HCT116 (cell line): ENCODE data around the gene KATNIP. TPM values are rescaled to one million over a fixed set of nuclear protein-coding genes. Genes with fewer than 3 reads are reported as not detected.

Experiments used
- ATAC-seq: fragments of 200-7000 bp; cut with Tn5 transposase; 2 replicates; pipeline ENCODE4 v1.9.1; 2020; ENCODE audit warnings: mild to moderate bottlenecking, moderate library complexity
- BruUV-seq: library from RNA; stranded (reverse); fragments of 400-500 nt; replicated peaks from 2 replicates; lab custom pipeline; 2021; lab: Mats Ljungman, UMichigan
- CTCF ChIA-PET: fragments of 300-600 bp; sonication (Branson Sonifier 250); formaldehyde crosslinking; loops from one replicate; lab custom pipeline; 2021; ENCODE audit warnings: antibody characterized with exemption; lab: Charles Lee
- POLR2A ChIA-PET: fragments of 300-600, 350-600 bp; sonication (Branson Sonifier 250); formaldehyde crosslinking; loops from one replicate; lab custom pipeline; 2021; ENCODE audit warnings: antibody characterized with exemption; lab: Charles Lee
- RAD21 ChIA-PET, 2 experiments: fragments of 300-600 bp; sonication (Branson Sonifier 250); formaldehyde crosslinking; loops; one replicate each; lab custom pipeline; 2023; ENCODE audit warnings: low total read pairs in 2 of 2; ENCODE audit not compliant: uncharacterized antibody in 2 of 2, unreplicated experiment in 2 of 2, low non-redundant PET in 1 of 2; lab: Charles Lee
- DNase-seq: peaks from one replicate; pipeline ENCODE4 v3.0.0-alpha.2; 2010; ENCODE audit warnings: low read depth, low spot score
- H2AFZ ChIP-seq: fragments of 200-600 bp; shearing (Covaris generic), sonication (generic); 2 replicates; pipeline ENCODE4 v1.6.1; 2017; ENCODE audit warnings: low read depth, mixed run types, mixed read lengths, antibody characterized with exemption, low read length; ENCODE audit not compliant: poor library complexity, severe bottlenecking
- H3K27ac ChIP-seq: 2 replicates; pipeline ENCODE4 v1.5.1; 2012; ENCODE audit warnings: low read depth, low read length
- H3K27me3 ChIP-seq: fragments of 200-600 bp; sonication (generic); 2 replicates; pipeline ENCODE4 v1.6.1; 2016; ENCODE audit warnings: mixed run types, low read length, mixed read lengths; ENCODE audit not compliant: insufficient read depth
- H3K36me3 ChIP-seq, 2 experiments: fragments of 200-500 bp in 1 of 2; fragments of 200-600 bp in 1 of 2; sonication (Bioruptor generic) in 1 of 2; sonication (generic) in 1 of 2; 2 replicates each; pipeline versions ENCODE4 v1.5.1 to v1.6.1; 2014 to 2016; ENCODE audit warnings: low read length in 2 of 2, inconsistent platforms in 1 of 2, mixed read lengths in 1 of 2, mixed run types in 1 of 2; ENCODE audit not compliant: insufficient read depth in 2 of 2, control insufficient read depth in 1 of 2
- H3K4me1 ChIP-seq, 2 experiments: fragments of 200-600 bp in 1 of 2; sonication (generic) in 1 of 2; 2 replicates each; pipeline versions ENCODE4 v1.5.1 to v1.6.1; 2012 to 2017; ENCODE audit warnings: low read length in 2 of 2, inconsistent platforms in 1 of 2, mild to moderate bottlenecking in 1 of 2, mixed read lengths in 1 of 2, mixed run types in 1 of 2, moderate library complexity in 1 of 2; ENCODE audit not compliant: insufficient read depth in 2 of 2, control insufficient read depth in 1 of 2
- H3K4me2 ChIP-seq: fragments of 200-600 bp; sonication (generic); 2 replicates; pipeline ENCODE4 v1.6.1; 2017; ENCODE audit warnings: mixed run types, low read length, mixed read lengths
- H3K4me3 ChIP-seq, 2 experiments: fragments of 200-600 bp in 1 of 2; sonication (generic) in 1 of 2; replicated peaks in 1 of 2; 2 replicates each; pipeline ENCODE4 v1.5.1; 2011 to 2016; ENCODE audit warnings: low read length in 2 of 2, control low read depth in 1 of 2, low read depth in 1 of 2, mild to moderate bottlenecking in 1 of 2, mixed read lengths in 1 of 2, mixed run types in 1 of 2
- H3K79me2 ChIP-seq: fragments of 200-600 bp; sonication (generic); 2 replicates; pipeline ENCODE4 v1.6.1; 2017; ENCODE audit warnings: mild to moderate bottlenecking, mixed run types, low read length, moderate library complexity, mixed read lengths; ENCODE audit not compliant: insufficient read depth
- H3K9ac ChIP-seq: fragments of 200-600 bp; sonication (generic); 2 replicates; pipeline ENCODE4 v1.6.1; 2016; ENCODE audit warnings: low read length, mixed read lengths
- H3K9me2 ChIP-seq: fragments of 200-600 bp; sonication (generic), shearing (Covaris generic); 2 replicates; pipeline ENCODE4 v1.6.1; 2017; ENCODE audit warnings: mixed run types, mild to moderate bottlenecking, moderate library complexity; ENCODE audit not compliant: insufficient read depth
- H3K9me3 ChIP-seq, 2 experiments: fragments of 200-500 bp in 1 of 2; fragments of 200-600 bp in 1 of 2; sonication (Bioruptor generic) in 1 of 2; sonication (generic) in 1 of 2; 2 replicates each; pipeline ENCODE4 v1.6.1; 2014 to 2017; ENCODE audit warnings: low read length in 2 of 2, mixed read lengths in 2 of 2, inconsistent platforms in 1 of 2, low read depth in 1 of 2, mild to moderate bottlenecking in 1 of 2, mixed run types in 1 of 2, moderate library complexity in 1 of 2; ENCODE audit not compliant: control insufficient read depth in 1 of 2, insufficient read depth in 1 of 2
- H4K20me1 ChIP-seq: fragments of 200-600 bp; sonication (generic), shearing (Covaris generic); 2 replicates; pipeline ENCODE4 v1.6.1; 2017; ENCODE audit warnings: mixed run types, mild to moderate bottlenecking, moderate library complexity; ENCODE audit not compliant: insufficient read depth
- CBX3 ChIP-seq: IDR thresholded peaks from 2 replicates; pipeline ENCODE4 v1.6.1; 2012; ENCODE audit warnings: low read depth
- CEBPB ChIP-seq: IDR thresholded peaks from 2 replicates; pipeline ENCODE4 v1.6.1; 2012; ENCODE audit warnings: low read depth
- EZH2 ChIP-seq: fragments of 200-600 bp; sonication (generic); IDR thresholded peaks from 2 replicates; pipeline ENCODE4 v1.6.1; 2017; ENCODE audit warnings: antibody characterized with exemption, mixed run types
- EZH2phosphoT487 ChIP-seq: fragments of 200-600 bp; IDR thresholded peaks from 2 replicates; pipeline ENCODE4 v1.6.1; 2018; ENCODE audit warnings: antibody characterized with exemption, borderline replicate concordance
- JUND ChIP-seq: IDR thresholded peaks from 2 replicates; pipeline ENCODE4 v1.6.1; 2012
- POLR2AphosphoS5 ChIP-seq: IDR thresholded peaks from 2 replicates; pipeline ENCODE4 v1.6.1; 2011; ENCODE audit warnings: mild to moderate bottlenecking, low read depth, low read length, moderate library complexity
- RAD21 ChIP-seq: IDR thresholded peaks from 2 replicates; pipeline ENCODE4 v1.6.1; 2012; ENCODE audit warnings: low read depth, mild to moderate bottlenecking
- SIN3A ChIP-seq: IDR thresholded peaks from 2 replicates; pipeline ENCODE4 v1.6.1; 2012; ENCODE audit warnings: low read depth
- SP1 ChIP-seq: IDR thresholded peaks from 2 replicates; pipeline ENCODE4 v1.6.1; 2012; ENCODE audit warnings: low read depth
- SRF ChIP-seq: IDR thresholded peaks from 2 replicates; pipeline ENCODE4 v1.6.1; 2012; ENCODE audit warnings: low read depth
- TCF7L2 ChIP-seq: IDR thresholded peaks from 2 replicates; pipeline ENCODE4 v1.7.0; 2011; ENCODE audit warnings: borderline replicate concordance, inconsistent platforms; ENCODE audit not compliant: insufficient read depth, insufficient read length; ENCODE audit errors: extremely low read depth
- YY1 ChIP-seq: IDR thresholded peaks from 2 replicates; pipeline ENCODE4 v1.6.1; 2011; ENCODE audit warnings: low read length, low read depth, moderate library complexity, mild to moderate bottlenecking; ENCODE audit not compliant: insufficient replicate concordance; ENCODE audit errors: extremely low read depth
- ZFX ChIP-seq: fragments of 450-650 bp; IDR thresholded peaks from 2 replicates; pipeline ENCODE4 v1.6.1; 2017
- intact Hi-C: fragments of 100-400 bp; cut with micrococcal nuclease; formaldehyde crosslinking; loops from 2 replicates; pipeline ENCODE4 v1.10.0; 2022
- total RNA-seq: library from RNA; stranded (reverse); gene quantifications from one replicate; pipeline ENCODE4 v1.2.1, GENCODE V29; 2021; ENCODE audit not compliant: unreplicated experiment
- TF ChIP-seq, protein P1 (sequence below): IDR thresholded peaks from 2 replicates; pipeline ENCODE4 v1.6.1; 2012
- TF ChIP-seq, protein P2 (sequence below), 3 experiments: fragments of 200-600 bp in 1 of 3; sonication (generic) in 1 of 3; IDR thresholded peaks in 2 of 3; conservative IDR thresholded peaks in 1 of 3; 2 replicates each; pipeline ENCODE4 v1.5.1; 2012 to 2017; ENCODE audit warnings: low read depth in 2 of 3, low read length in 2 of 3, antibody characterized with exemption in 1 of 3, borderline replicate concordance in 1 of 3, control low read depth in 1 of 3, mild to moderate bottlenecking in 1 of 3, mixed read lengths in 1 of 3, mixed run types in 1 of 3, moderate library complexity in 1 of 3; ENCODE audit not compliant: insufficient read depth in 1 of 3
- TF ChIP-seq, protein P3 (sequence below): IDR thresholded peaks from 2 replicates; pipeline ENCODE4 v1.6.1; 2012; ENCODE audit warnings: low read depth

Gene KATNIP
- total RNA-seq, 1 experiment from 2014 or later, result 23.8 TPM

DNA sequence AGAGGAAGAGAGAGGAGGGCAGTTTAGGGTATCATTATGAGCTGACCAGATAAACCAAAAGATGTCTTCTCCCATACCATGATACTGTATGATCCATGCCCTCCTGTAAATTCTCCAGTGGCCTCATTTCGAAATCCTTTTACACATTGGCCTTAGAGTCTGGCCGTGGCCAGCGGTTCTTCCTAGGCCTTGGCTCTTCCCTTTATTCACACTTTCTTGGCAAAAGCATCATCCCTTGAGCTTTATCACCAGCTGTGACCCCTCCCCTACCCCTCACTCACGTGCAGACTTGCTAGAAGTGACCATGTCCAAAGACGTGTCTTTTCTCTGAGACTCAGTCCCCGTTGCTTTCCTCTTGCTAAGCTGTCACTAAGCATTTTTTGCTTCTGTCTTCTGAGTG, 22.8 kb downstream of the KATNIP start:
- H3K79me2 ChIP-seq, result no peaks in the 10 kb centered on the region
- no peaks in the 10 kb centered on the region for H3K36me3 ChIP-seq
- no peak overlapping the region for H3K4me2 ChIP-seq
- no peaks in the 10 kb centered on the region for H3K9me2 ChIP-seq
- ATAC-seq (no peak), DNase-seq (no peak)
- H3K9ac ChIP-seq, result no peak overlapping the region
- no peaks in the 10 kb centered on the region for H4K20me1 ChIP-seq
- H3K4me1 ChIP-seq, result peaks cover 6 to 8% of the 10 kb centered on the region in 2 experiments
- intact Hi-C loops, result no loop called here
- ChIA-PET CTCF (no interaction called here), POLR2A (no interaction called here), RAD21 (no interaction called here)
- H3K27ac ChIP-seq, result no peak overlapping the region
- no peak overlapping the region for H3K4me3 ChIP-seq
- H3K27me3 ChIP-seq, result no peaks in the 10 kb centered on the region
- no peak for TF ChIP-seq CEBPB
- no peak for TF ChIP-seq YY1
- TF ChIP-seq, protein P1, sequence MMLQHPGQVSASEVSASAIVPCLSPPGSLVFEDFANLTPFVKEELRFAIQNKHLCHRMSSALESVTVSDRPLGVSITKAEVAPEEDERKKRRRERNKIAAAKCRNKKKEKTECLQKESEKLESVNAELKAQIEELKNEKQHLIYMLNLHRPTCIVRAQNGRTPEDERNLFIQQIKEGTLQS, result no peak
- TF ChIP-seq JUND, result no peak
- TF ChIP-seq SIN3A, result no peak
- no peak for TF ChIP-seq RAD21
- no peak for TF ChIP-seq TCF7L2
- TF ChIP-seq SRF, result no peak
- no peak for TF ChIP-seq EZH2phosphoT487
- TF ChIP-seq SP1, result no peak
- no peaks in the 10 kb centered on the region for H3K9me3 ChIP-seq
- no peak overlapping the region for H2AFZ ChIP-seq
- BruUV-seq, result no TSS peak

DNA sequence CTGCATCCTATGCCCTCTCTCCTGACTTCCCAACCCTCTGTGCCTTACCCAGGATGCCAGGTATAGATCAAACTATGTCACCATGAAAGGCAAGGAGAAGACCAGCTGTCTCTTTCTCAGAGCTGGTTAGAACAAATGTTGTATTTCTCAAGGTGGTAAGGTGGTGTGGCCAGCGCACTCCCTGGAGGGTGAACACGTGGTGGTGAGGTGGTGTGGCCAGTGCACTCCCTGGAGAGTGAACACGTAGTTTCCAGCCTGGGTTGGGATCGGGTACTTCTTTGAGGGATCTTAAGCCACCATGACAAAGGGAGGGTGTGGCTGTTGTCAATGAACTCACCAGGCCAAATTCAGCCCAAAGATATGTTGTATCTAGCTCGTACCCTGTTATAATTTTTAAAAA, 26.8 kb downstream of the KATNIP start:
- H3K27ac ChIP-seq, result no peak overlapping the region
- H3K4me3 ChIP-seq, result no peak overlapping the region
- H3K27me3 ChIP-seq, result no peaks in the 10 kb centered on the region
- ChIA-PET POLR2A (no interaction called here), RAD21 (no interaction called here), CTCF (no interaction called here)
- H3K9me3 ChIP-seq, result no peaks in the 10 kb centered on the region
- intact Hi-C loops, result no loop called here
- ATAC-seq, result no peak
- H3K9ac ChIP-seq, result no peak overlapping the region
- H3K79me2 ChIP-seq, result no peaks in the 10 kb centered on the region
- H3K4me1 ChIP-seq, result peaks cover 29 to 30% of the 10 kb centered on the region in 2 experiments
- no peak overlapping the region for H3K4me2 ChIP-seq
- DNase-seq, result no peak
- H4K20me1 ChIP-seq, result no peaks in the 10 kb centered on the region
- no TSS peak for BruUV-seq
- no peaks in the 10 kb centered on the region for H3K36me3 ChIP-seq
- H2AFZ ChIP-seq, result no peak overlapping the region
- H3K9me2 ChIP-seq, result no peaks in the 10 kb centered on the region
- TF ChIP-seq RAD21 (no peak), CEBPB (no peak), ZFX (no peak), TCF7L2 (no peak), SIN3A (no peak), SP1 (no peak), YY1 (no peak), POLR2AphosphoS5 (no peak), EZH2 (no peak), CBX3 (no peak)
- TF ChIP-seq, protein P2, sequence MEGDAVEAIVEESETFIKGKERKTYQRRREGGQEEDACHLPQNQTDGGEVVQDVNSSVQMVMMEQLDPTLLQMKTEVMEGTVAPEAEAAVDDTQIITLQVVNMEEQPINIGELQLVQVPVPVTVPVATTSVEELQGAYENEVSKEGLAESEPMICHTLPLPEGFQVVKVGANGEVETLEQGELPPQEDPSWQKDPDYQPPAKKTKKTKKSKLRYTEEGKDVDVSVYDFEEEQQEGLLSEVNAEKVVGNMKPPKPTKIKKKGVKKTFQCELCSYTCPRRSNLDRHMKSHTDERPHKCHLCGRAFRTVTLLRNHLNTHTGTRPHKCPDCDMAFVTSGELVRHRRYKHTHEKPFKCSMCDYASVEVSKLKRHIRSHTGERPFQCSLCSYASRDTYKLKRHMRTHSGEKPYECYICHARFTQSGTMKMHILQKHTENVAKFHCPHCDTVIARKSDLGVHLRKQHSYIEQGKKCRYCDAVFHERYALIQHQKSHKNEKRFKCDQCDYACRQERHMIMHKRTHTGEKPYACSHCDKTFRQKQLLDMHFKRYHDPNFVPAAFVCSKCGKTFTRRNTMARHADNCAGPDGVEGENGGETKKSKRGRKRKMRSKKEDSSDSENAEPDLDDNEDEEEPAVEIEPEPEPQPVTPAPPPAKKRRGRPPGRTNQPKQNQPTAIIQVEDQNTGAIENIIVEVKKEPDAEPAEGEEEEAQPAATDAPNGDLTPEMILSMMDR (IDR thresholded peaks at IDR 0.05 in 2 of 3, conservative IDR thresholded peaks at IDR 0.05 in 1 of 3; ENCODE audit: borderline replicate concordance in 1 of 3, insufficient read depth in 1 of 3, low read depth in 2 of 3, low read length in 2 of 3), result no peak
- TF ChIP-seq, protein P3, sequence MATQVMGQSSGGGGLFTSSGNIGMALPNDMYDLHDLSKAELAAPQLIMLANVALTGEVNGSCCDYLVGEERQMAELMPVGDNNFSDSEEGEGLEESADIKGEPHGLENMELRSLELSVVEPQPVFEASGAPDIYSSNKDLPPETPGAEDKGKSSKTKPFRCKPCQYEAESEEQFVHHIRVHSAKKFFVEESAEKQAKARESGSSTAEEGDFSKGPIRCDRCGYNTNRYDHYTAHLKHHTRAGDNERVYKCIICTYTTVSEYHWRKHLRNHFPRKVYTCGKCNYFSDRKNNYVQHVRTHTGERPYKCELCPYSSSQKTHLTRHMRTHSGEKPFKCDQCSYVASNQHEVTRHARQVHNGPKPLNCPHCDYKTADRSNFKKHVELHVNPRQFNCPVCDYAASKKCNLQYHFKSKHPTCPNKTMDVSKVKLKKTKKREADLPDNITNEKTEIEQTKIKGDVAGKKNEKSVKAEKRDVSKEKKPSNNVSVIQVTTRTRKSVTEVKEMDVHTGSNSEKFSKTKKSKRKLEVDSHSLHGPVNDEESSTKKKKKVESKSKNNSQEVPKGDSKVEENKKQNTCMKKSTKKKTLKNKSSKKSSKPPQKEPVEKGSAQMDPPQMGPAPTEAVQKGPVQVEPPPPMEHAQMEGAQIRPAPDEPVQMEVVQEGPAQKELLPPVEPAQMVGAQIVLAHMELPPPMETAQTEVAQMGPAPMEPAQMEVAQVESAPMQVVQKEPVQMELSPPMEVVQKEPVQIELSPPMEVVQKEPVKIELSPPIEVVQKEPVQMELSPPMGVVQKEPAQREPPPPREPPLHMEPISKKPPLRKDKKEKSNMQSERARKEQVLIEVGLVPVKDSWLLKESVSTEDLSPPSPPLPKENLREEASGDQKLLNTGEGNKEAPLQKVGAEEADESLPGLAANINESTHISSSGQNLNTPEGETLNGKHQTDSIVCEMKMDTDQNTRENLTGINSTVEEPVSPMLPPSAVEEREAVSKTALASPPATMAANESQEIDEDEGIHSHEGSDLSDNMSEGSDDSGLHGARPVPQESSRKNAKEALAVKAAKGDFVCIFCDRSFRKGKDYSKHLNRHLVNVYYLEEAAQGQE, result no peak
